ENCODE measurements around the gene HSPA4. TPM values are rescaled to one million over a fixed set of nuclear protein-coding genes. Genes with fewer than 3 reads are reported as not detected.
"Not testable (repeated sequence)": the region's sequence is repeated elsewhere in the genome, so short reads cannot be mapped to it uniquely, and the experiment has no call there.

HSPA4 gene
- polyA plus RNA-seq (2013, experiment 1 of 2) = 160 TPM
- polyA plus RNA-seq (2013, experiment 2 of 2) = 196 TPM

GRCh38 chr5:133051542-133052316 is at the start of gene HSPA4:
TSS of gene HSPA4 (plus strand) at chr5:133052013. CDS start at chr5:133052251, 238 bp downstream.
- no peaks in the 10 kb centered on the region for H3K9me3 ChIP-seq (ENCODE audit: control insufficient read depth, low read length)
- peak within 1 kb of the TSS; percentile 97 for H3K4me3 ChIP-seq (ENCODE audit: extremely low read depth, insufficient read depth, low read length, poor library complexity, severe bottlenecking)
- peaks cover 4% of the 10 kb centered on the region for H3K4me1 ChIP-seq (ENCODE audit: control insufficient read depth, insufficient read depth, low read length, poor library complexity, severe bottlenecking)
- H3K36me3 ChIP-seq (ENCODE audit: control insufficient read depth, insufficient read depth, low read length) = peaks cover 12% of the 10 kb centered on the region
- peak within 1 kb of the TSS; percentile 96 for H3K27ac ChIP-seq (ENCODE audit: low read depth, low read length, severe bottlenecking)
- 0% methylated on average over 64 to 67 of the region's 68 CpGs for WGBS, 2 experiments (ENCODE audit: insufficient coverage in 2 of 2)

GRCh38 chr5:133006653-133007052 is 45.2 kb upstream of the HSPA4 start:
- H3K4me3 ChIP-seq (ENCODE audit: extremely low read depth, insufficient read depth, low read length, poor library complexity, severe bottlenecking) = no peak overlapping the region
- no peaks in the 10 kb centered on the region for H3K4me1 ChIP-seq (ENCODE audit: control insufficient read depth, insufficient read depth, low read length, poor library complexity, severe bottlenecking)
- H3K27ac ChIP-seq (ENCODE audit: low read depth, low read length, severe bottlenecking) = no peak overlapping the region
- no CpG with 5 or more reads among the region's 1 CpG for WGBS, 2 experiments (ENCODE audit: insufficient coverage in 2 of 2)
- no peaks in the 10 kb centered on the region for H3K9me3 ChIP-seq (ENCODE audit: control insufficient read depth, low read length)
- peaks cover 49% of the 10 kb centered on the region for H3K36me3 ChIP-seq (ENCODE audit: control insufficient read depth, insufficient read depth, low read length)

- not testable (repeated sequence) for H3K4me1 ChIP-seq (ENCODE audit: control insufficient read depth, insufficient read depth, low read length, poor library complexity, severe bottlenecking); H3K9me3 ChIP-seq (ENCODE audit: control insufficient read depth, low read length); H3K4me3 ChIP-seq (ENCODE audit: extremely low read depth, insufficient read depth, low read length, poor library complexity, severe bottlenecking); H3K27ac ChIP-seq (ENCODE audit: low read depth, low read length, severe bottlenecking)
- H3K36me3 ChIP-seq (ENCODE audit: control insufficient read depth, insufficient read depth, low read length) = peaks cover 36% of the 10 kb centered on the region
- 74 to 88% methylated on average over 2 to 6 of the region's 6 CpGs for WGBS, 2 experiments (ENCODE audit: insufficient coverage in 2 of 2)
Measured at GRCh38 chr5:133008455-133008854, 43.4 kb upstream of the HSPA4 start.

- no peak overlapping the region for H3K27ac ChIP-seq (ENCODE audit: low read depth, low read length, severe bottlenecking)
- WGBS, 2 experiments (ENCODE audit: insufficient coverage in 2 of 2) = no CpG with 5 or more reads among the region's 1 CpG
- H3K36me3 ChIP-seq (ENCODE audit: control insufficient read depth, insufficient read depth, low read length) = peaks cover 46% of the 10 kb centered on the region
- no peaks in the 10 kb centered on the region for H3K4me1 ChIP-seq (ENCODE audit: control insufficient read depth, insufficient read depth, low read length, poor library complexity, severe bottlenecking)
- no peak overlapping the region for H3K4me3 ChIP-seq (ENCODE audit: extremely low read depth, insufficient read depth, low read length, poor library complexity, severe bottlenecking)
- H3K9me3 ChIP-seq (ENCODE audit: control insufficient read depth, low read length) = no peaks in the 10 kb centered on the region
Measured at GRCh38 chr5:133015466-133015865, 36.3 kb upstream of the HSPA4 start.

DNA sequence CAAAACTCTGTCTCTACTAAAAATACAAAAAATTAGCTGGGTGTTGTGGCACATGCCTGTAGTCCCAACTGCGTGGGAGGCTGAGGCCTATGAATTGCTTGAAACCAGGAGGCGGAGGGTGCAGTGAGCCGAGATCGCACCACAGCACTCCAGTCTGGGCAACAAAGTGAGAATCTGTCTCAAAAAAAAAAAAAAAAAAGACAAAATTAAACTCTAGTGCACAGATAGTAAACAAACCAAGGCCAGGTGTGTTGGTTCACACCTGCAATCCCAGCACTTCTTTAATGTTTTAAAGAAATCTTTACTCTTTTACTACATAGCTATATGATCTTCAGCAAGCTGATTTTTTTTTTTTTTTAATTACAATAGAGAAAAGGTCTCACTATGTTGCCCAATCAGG is 33.8 kb upstream of the HSPA4 start:
- peaks cover 60% of the 10 kb centered on the region for H3K36me3 ChIP-seq (ENCODE audit: control insufficient read depth, insufficient read depth, low read length)
- no peaks in the 10 kb centered on the region for H3K9me3 ChIP-seq (ENCODE audit: control insufficient read depth, low read length)
- 92 to 95% methylated on average over 3 to 4 of the region's 4 CpGs for WGBS, 2 experiments (ENCODE audit: insufficient coverage in 2 of 2)
- no peak overlapping the region for H3K4me3 ChIP-seq (ENCODE audit: extremely low read depth, insufficient read depth, low read length, poor library complexity, severe bottlenecking)
- H3K4me1 ChIP-seq (ENCODE audit: control insufficient read depth, insufficient read depth, low read length, poor library complexity, severe bottlenecking) = no peaks in the 10 kb centered on the region
- no peak overlapping the region for H3K27ac ChIP-seq (ENCODE audit: low read depth, low read length, severe bottlenecking)

DNA sequence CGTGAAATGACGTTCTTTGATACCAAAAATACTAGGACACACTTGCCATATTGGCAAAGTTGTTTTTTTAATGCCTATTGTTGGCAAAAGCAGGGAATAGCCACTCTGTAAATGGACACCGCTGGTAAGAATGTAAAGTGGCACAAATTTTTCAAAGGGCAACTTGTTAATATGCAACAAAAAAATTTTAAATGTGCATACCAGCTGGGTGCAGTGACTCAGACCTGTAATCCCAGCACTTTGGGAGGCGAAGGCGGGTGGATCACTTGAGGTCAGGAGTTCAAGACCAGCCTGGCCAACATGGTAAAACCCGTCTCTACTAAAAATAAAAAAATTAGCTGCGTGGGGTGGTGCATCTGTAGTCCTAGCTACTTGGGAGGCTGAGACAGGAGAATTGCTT is 32.3 kb upstream of the HSPA4 start:
- H3K36me3 ChIP-seq (ENCODE audit: control insufficient read depth, insufficient read depth, low read length) = peaks cover 71% of the 10 kb centered on the region
- H3K9me3 ChIP-seq (ENCODE audit: control insufficient read depth, low read length); H3K27ac ChIP-seq (ENCODE audit: low read depth, low read length, severe bottlenecking); H3K4me1 ChIP-seq (ENCODE audit: control insufficient read depth, insufficient read depth, low read length, poor library complexity, severe bottlenecking); H3K4me3 ChIP-seq (ENCODE audit: extremely low read depth, insufficient read depth, low read length, poor library complexity, severe bottlenecking): not testable (repeated sequence)
- 92 to 100% methylated on average over 3 to 5 of the region's 7 CpGs for WGBS, 2 experiments (ENCODE audit: insufficient coverage in 2 of 2)

- H3K4me1 ChIP-seq (ENCODE audit: control insufficient read depth, insufficient read depth, low read length, poor library complexity, severe bottlenecking) = peaks cover 8% of the 10 kb centered on the region
- WGBS, 2 experiments (ENCODE audit: insufficient coverage in 2 of 2) = 0 to 1% methylated on average over 45 to 51 of the region's 53 CpGs
- H3K9me3 ChIP-seq (ENCODE audit: control insufficient read depth, low read length) = no peaks in the 10 kb centered on the region
- peaks cover 28% of the 10 kb centered on the region for H3K36me3 ChIP-seq (ENCODE audit: control insufficient read depth, insufficient read depth, low read length)
- peak within 1 kb of the TSS; percentile 92 for H3K27ac ChIP-seq (ENCODE audit: low read depth, low read length, severe bottlenecking)
- peak within 1 kb of the TSS; percentile 89 for H3K4me3 ChIP-seq (ENCODE audit: extremely low read depth, insufficient read depth, low read length, poor library complexity, severe bottlenecking)
Measured at GRCh38 chr5:133025804-133026663, 25.8 kb upstream of the HSPA4 start, which contains the start of gene ZCCHC10. TSS of gene ZCCHC10 (minus strand) at chr5:133026549. CDS start at chr5:133026537, 12 bp downstream.

- peaks cover 8% of the 10 kb centered on the region for H3K4me1 ChIP-seq (ENCODE audit: control insufficient read depth, insufficient read depth, low read length, poor library complexity, severe bottlenecking)
- 14% methylated on average over 8 to 10 of the region's 15 CpGs for WGBS, 2 experiments (ENCODE audit: insufficient coverage in 2 of 2)
- peak overlapping the region; percentile 89 for H3K4me3 ChIP-seq (ENCODE audit: extremely low read depth, insufficient read depth, low read length, poor library complexity, severe bottlenecking)
- peaks cover 24% of the 10 kb centered on the region for H3K36me3 ChIP-seq (ENCODE audit: control insufficient read depth, insufficient read depth, low read length)
- H3K9me3 ChIP-seq (ENCODE audit: control insufficient read depth, low read length) = no peaks in the 10 kb centered on the region
- H3K27ac ChIP-seq (ENCODE audit: low read depth, low read length, severe bottlenecking) = no peak overlapping the region
Measured at GRCh38 chr5:133026664-133027153, 25.1 kb upstream of the HSPA4 start.

GRCh38 chr5:133029416-133029815 is 22.4 kb upstream of the HSPA4 start:
- 100% methylated on average over 1 of the region's 1 CpG; no CpG with 5 or more reads in 1 of the 2 experiments for WGBS, 2 experiments (ENCODE audit: insufficient coverage in 2 of 2)
- H3K4me1 ChIP-seq (ENCODE audit: control insufficient read depth, insufficient read depth, low read length, poor library complexity, severe bottlenecking) = peaks cover 24% of the 10 kb centered on the region
- peaks cover 2% of the 10 kb centered on the region for H3K36me3 ChIP-seq (ENCODE audit: control insufficient read depth, insufficient read depth, low read length)
- no peak overlapping the region for H3K4me3 ChIP-seq (ENCODE audit: extremely low read depth, insufficient read depth, low read length, poor library complexity, severe bottlenecking)
- no peak overlapping the region for H3K27ac ChIP-seq (ENCODE audit: low read depth, low read length, severe bottlenecking)
- no peaks in the 10 kb centered on the region for H3K9me3 ChIP-seq (ENCODE audit: control insufficient read depth, low read length)

DNA sequence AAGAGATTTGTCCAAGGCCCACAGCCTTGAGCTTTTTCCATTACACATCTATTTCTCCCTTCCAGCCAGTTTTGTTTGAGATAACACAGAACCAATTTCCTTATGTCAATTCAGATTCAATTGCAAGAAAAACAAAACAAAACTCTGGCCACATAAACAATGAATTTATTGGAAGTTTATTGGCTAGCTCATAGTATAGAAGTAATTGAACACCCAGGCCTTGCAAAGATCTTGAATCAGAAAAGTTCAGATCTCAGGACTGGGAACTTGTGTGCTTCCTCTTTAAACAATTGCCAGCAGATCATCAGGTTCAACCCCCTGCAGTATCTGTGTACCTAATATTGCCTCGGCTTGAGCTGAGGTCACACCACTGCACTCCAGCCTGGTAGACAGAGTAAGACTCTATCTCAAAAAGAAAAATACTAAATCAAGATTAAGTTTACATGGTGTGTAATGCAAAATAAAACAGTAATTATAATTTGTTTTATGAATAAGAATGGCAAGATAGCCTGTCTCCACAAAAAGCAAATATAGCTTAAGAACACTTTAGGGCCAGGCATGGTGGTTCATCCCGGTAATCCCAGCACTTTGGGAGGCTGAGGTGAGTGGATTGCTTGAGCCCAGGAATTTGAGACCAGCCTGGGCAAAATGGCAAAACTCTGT is 21.3 kb upstream of the HSPA4 start:
- Histone ChIP-seq H3K4me1 (ENCODE audit: control insufficient read depth, insufficient read depth, low read length, poor library complexity, severe bottlenecking) (peaks cover 22% of the 10 kb centered on the region), H3K4me3 (ENCODE audit: extremely low read depth, insufficient read depth, low read length, poor library complexity, severe bottlenecking) (no peak overlapping the region), H3K9me3 (ENCODE audit: control insufficient read depth, low read length) (no peaks in the 10 kb centered on the region), H3K27ac (ENCODE audit: low read depth, low read length, severe bottlenecking) (no peak overlapping the region), H3K36me3 (ENCODE audit: control insufficient read depth, insufficient read depth, low read length) (no peaks in the 10 kb centered on the region)
- 100% methylated on average over 1 of the region's 2 CpGs; no CpG with 5 or more reads in 1 of the 2 experiments for WGBS, 2 experiments (ENCODE audit: insufficient coverage in 2 of 2)
